ENCODE data around the gene ADGRE3. TPM values are rescaled to one million over a fixed set of nuclear protein-coding genes. Genes with fewer than 3 reads are reported as not detected.
A peak's percentile ranks its signal among the peaks of the same experiment; 100 is the strongest.

The ADGRE3 gene
- total and polyA plus RNA-seq, 4 donors = 0.15 to 0.67 (median 0.22) TPM

DNA sequence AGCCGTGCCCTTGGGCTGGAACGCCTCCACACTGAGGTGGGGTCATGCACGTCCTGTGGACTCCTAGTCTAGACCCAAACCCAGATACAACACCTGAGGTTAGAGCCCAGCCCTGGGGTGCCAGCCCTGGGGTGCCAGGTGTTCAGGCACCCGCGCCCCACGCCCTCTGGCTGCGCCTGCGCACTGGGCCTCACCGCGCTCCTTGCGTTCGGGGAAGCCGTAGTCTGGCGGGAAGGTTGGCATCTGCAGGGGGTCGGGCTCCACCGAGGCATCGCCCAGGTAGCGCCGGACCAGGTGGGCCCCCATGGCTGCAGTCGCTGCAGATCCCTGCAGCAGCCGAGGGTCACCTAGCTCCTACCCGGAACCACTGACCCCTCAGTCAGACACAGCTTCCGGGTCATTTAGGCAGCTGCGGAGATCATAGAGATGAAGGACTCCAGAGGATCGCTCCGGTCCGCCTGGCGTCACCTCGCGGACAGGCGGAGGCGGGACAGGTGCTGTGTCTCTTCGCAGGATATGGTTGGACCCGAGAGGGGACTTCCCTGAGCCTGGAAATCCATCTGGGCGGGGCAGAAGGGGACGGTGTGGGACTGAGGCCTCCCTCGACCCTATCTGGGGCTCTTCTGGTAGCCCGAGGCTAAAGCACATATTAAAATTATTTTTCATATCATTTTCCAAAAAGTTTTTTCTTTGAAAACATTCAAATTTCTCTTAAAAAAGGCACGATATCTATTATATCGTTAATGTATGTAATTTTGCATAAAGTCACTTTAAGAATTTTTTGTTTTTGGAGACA lies 102.8 kb downstream of the ADGRE3 start, which contains the start of gene NDUFB7 (continued):
- TF ChIP-seq FOXA1 (IDR thresholded peaks at IDR 0.05) (peak; percentile 53), HNF4G (IDR thresholded peaks at IDR 0.05) (no peak), HNF4A (conservative IDR thresholded peaks at IDR 0.05) (peak; percentile 15 to 59), TAF1 (conservative IDR thresholded peaks at IDR 0.05) (no peak)
- TF ChIP-seq, protein P1, sequence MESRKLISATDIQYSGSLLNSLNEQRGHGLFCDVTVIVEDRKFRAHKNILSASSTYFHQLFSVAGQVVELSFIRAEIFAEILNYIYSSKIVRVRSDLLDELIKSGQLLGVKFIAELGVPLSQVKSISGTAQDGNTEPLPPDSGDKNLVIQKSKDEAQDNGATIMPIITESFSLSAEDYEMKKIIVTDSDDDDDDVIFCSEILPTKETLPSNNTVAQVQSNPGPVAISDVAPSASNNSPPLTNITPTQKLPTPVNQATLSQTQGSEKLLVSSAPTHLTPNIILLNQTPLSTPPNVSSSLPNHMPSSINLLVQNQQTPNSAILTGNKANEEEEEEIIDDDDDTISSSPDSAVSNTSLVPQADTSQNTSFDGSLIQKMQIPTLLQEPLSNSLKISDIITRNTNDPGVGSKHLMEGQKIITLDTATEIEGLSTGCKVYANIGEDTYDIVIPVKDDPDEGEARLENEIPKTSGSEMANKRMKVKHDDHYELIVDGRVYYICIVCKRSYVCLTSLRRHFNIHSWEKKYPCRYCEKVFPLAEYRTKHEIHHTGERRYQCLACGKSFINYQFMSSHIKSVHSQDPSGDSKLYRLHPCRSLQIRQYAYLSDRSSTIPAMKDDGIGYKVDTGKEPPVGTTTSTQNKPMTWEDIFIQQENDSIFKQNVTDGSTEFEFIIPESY (IDR thresholded peaks at IDR 0.05) = peak; percentile 44

DNA sequence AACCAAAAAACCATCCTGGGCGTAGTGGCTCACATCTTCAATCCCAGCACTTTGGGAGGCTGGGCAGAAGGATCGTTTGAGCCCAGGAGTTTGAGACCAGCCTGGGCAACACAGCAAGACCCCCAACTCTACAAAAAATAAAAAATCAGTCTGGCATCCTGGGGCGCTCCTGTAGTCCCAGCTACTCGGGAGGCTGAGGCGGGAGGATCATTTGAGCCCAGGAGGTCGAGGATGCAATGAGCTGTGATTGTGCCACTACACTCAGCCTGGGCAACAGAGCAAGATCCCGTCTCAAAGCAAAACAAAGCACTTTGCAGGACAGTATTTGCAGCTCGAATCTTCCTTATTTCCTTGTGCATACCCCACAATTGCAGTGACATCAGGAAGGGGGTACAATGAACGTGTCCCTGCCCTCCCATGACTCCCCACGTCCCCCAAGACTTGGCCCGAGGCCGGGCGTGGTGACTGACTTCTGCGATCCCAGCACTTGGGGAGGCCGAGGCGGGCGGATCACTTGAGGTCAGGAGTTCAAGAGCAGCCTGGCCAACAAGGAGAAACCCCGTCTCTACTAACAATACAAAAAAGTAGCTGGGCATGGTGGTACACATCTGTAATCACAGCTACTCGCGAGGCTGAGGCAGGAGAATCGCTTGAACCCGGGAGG lies 103.6 kb downstream of the ADGRE3 start:
- no peaks in the 10 kb centered on the region for H3K27me3 ChIP-seq (ENCODE audit: control insufficient read depth in 4 of 4, insufficient read depth in 4 of 4, low read length in 3 of 4)
- H3K4me3 ChIP-seq (ENCODE audit: low read depth in 1 of 3, low read length in 3 of 3) = peak overlapping the region; percentile 76 to 99 (median 93)
- WGBS = 41% methylated on average over 22 of the region's 22 CpGs
- H3K36me3 ChIP-seq (ENCODE audit: control insufficient read depth in 4 of 4, insufficient read depth in 3 of 4, low read depth in 1 of 4, low read length in 3 of 4) = peaks cover 0 to under 1% (median 0%) of the 10 kb centered on the region in 4 donors
- no peak for DNase-seq (ENCODE audit: low spot score)
- no peak overlapping the region for H3K27ac ChIP-seq (ENCODE audit: low read depth in 1 of 2, low read length in 2 of 2)
- H3K9ac ChIP-seq (ENCODE audit: low read depth in 1 of 2, low read length in 2 of 2) = peak overlapping the region; percentile 59 to 99
- TF ChIP-seq NR2F2 (IDR thresholded peaks at IDR 0.05) = no peak
- TF ChIP-seq RAD21 (IDR thresholded peaks at IDR 0.05) = no peak
- no peak for TF ChIP-seq HNF4G (IDR thresholded peaks at IDR 0.05)
- TF ChIP-seq SP1 (IDR thresholded peaks at IDR 0.05) = no peak
- TF ChIP-seq GABPA (IDR thresholded peaks at IDR 0.05 in 1 of 2, conservative IDR thresholded peaks at IDR 0.05 in 1 of 2) = no peak
- no peak for TF ChIP-seq RXRA (IDR thresholded peaks at IDR 0.05)
- no peak for TF ChIP-seq EGR1 (IDR thresholded peaks at IDR 0.05; ENCODE audit: low read depth in 2 of 2)
- TF ChIP-seq, protein P2, sequence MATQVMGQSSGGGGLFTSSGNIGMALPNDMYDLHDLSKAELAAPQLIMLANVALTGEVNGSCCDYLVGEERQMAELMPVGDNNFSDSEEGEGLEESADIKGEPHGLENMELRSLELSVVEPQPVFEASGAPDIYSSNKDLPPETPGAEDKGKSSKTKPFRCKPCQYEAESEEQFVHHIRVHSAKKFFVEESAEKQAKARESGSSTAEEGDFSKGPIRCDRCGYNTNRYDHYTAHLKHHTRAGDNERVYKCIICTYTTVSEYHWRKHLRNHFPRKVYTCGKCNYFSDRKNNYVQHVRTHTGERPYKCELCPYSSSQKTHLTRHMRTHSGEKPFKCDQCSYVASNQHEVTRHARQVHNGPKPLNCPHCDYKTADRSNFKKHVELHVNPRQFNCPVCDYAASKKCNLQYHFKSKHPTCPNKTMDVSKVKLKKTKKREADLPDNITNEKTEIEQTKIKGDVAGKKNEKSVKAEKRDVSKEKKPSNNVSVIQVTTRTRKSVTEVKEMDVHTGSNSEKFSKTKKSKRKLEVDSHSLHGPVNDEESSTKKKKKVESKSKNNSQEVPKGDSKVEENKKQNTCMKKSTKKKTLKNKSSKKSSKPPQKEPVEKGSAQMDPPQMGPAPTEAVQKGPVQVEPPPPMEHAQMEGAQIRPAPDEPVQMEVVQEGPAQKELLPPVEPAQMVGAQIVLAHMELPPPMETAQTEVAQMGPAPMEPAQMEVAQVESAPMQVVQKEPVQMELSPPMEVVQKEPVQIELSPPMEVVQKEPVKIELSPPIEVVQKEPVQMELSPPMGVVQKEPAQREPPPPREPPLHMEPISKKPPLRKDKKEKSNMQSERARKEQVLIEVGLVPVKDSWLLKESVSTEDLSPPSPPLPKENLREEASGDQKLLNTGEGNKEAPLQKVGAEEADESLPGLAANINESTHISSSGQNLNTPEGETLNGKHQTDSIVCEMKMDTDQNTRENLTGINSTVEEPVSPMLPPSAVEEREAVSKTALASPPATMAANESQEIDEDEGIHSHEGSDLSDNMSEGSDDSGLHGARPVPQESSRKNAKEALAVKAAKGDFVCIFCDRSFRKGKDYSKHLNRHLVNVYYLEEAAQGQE (IDR thresholded peaks at IDR 0.05) = no peak
- TF ChIP-seq, protein P1 (IDR thresholded peaks at IDR 0.05) = no peak
- no peak for TF ChIP-seq TAF1 (conservative IDR thresholded peaks at IDR 0.05)
- TF ChIP-seq, protein P3, sequence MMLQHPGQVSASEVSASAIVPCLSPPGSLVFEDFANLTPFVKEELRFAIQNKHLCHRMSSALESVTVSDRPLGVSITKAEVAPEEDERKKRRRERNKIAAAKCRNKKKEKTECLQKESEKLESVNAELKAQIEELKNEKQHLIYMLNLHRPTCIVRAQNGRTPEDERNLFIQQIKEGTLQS (IDR thresholded peaks at IDR 0.05) = no peak
- TF ChIP-seq, protein P4, sequence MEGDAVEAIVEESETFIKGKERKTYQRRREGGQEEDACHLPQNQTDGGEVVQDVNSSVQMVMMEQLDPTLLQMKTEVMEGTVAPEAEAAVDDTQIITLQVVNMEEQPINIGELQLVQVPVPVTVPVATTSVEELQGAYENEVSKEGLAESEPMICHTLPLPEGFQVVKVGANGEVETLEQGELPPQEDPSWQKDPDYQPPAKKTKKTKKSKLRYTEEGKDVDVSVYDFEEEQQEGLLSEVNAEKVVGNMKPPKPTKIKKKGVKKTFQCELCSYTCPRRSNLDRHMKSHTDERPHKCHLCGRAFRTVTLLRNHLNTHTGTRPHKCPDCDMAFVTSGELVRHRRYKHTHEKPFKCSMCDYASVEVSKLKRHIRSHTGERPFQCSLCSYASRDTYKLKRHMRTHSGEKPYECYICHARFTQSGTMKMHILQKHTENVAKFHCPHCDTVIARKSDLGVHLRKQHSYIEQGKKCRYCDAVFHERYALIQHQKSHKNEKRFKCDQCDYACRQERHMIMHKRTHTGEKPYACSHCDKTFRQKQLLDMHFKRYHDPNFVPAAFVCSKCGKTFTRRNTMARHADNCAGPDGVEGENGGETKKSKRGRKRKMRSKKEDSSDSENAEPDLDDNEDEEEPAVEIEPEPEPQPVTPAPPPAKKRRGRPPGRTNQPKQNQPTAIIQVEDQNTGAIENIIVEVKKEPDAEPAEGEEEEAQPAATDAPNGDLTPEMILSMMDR (IDR thresholded peaks at IDR 0.05; ENCODE audit: low read depth, low read length, missing input control) = no peak
- H3K4me1 ChIP-seq (ENCODE audit: control insufficient read depth in 4 of 4, insufficient read depth in 4 of 4, low read length in 3 of 4) = peaks cover 7 to 16% (median 12%) of the 10 kb centered on the region in 4 donors
- no peaks in the 10 kb centered on the region for H3K9me3 ChIP-seq (ENCODE audit: control insufficient read depth in 4 of 4, low read length in 3 of 4)

All from liver (tissue), 9 donors.